Upper lobe of right lung (tissue), 1 donor: ENCODE results near the gene TSPAN7. TPM values are rescaled to one million over a fixed set of nuclear protein-coding genes. Genes with fewer than 3 reads are reported as not detected.

ENCODE experiments used
- ATAC-seq: fragments of 200-7000 bp; cut with Tn5 transposase; one replicate; pipeline ENCODE4 v1.9.1; 2020; ENCODE audit warnings: mild to moderate bottlenecking, moderate library complexity
- DNase-seq: peaks from one replicate; pipeline ENCODE4 v3.0.0-alpha.2; 2020
- H3K27ac ChIP-seq: fragments of 200-600 bp; one replicate; pipeline ENCODE4 v1.8.0; 2022
- H3K27me3 ChIP-seq: fragments of 200-600 bp; one replicate; pipeline ENCODE4 v1.8.0; 2022; ENCODE audit warnings: mild to moderate bottlenecking
- H3K36me3 ChIP-seq: fragments of 200-600 bp; one replicate; pipeline ENCODE4 v1.8.0; 2022
- H3K4me1 ChIP-seq: fragments of 200-600 bp; one replicate; pipeline ENCODE4 v1.8.0; 2022
- H3K4me3 ChIP-seq: fragments of 200-600 bp; one replicate; pipeline ENCODE4 v1.8.0; 2022; ENCODE audit warnings: mild to moderate bottlenecking
- H3K9me3 ChIP-seq: fragments of 200-600 bp; one replicate; pipeline ENCODE4 v1.8.0; 2022
- intact Hi-C: fragments of 100-400 bp; cut with DNase I; formaldehyde crosslinking; loops from one replicate; pipeline ENCODE4 v1.11.0; 2022
- total RNA-seq: library from RNA; stranded (reverse); fragmentation: NEBNext Ultra II Directional; extraction: Animal tissue kit (Norgen Biotek cat#: 25700); gene quantifications from one replicate; pipeline ENCODE4 v1.2.1, GENCODE V29; 2021
- TF ChIP-seq, protein P1 (sequence below): fragments of 200-600 bp; IDR thresholded peaks from one replicate; pipeline ENCODE4 v1.8.0; 2022; ENCODE audit warnings: antibody characterized with exemption
- donor health status: DM: no; HTN: yes; CAD: no; lungs with severe emphysema.

The TSPAN7 gene
- total RNA-seq, 1 donor from 2014 or later, result 74.8 TPM

DNA sequence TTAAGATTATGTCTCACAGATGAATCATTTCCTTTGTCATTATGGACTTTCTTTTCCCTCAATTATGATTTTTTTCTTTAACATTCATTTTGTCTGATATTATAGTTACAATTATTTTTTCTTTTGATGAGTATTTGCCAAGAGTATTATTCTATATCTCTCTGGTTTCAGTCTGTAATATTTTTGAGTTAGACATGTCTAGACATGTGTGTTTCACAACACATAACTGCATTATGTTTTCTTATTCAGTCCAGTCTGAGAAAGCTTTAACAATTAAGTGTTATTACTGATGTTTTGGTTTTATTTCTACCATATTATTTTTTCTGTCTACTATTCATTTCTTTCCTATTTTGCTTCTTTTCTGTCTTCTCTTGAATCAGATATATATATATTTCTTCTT lies 131.6 kb downstream of the TSPAN7 start:
- H3K4me1 ChIP-seq, result no peaks in the 10 kb centered on the region
- no peak overlapping the region for H3K27ac ChIP-seq
- intact Hi-C loops, result no loop called here
- ATAC-seq, result no peak
- H3K27me3 ChIP-seq, result no peaks in the 10 kb centered on the region
- no peak for DNase-seq
- TF ChIP-seq, protein P1, sequence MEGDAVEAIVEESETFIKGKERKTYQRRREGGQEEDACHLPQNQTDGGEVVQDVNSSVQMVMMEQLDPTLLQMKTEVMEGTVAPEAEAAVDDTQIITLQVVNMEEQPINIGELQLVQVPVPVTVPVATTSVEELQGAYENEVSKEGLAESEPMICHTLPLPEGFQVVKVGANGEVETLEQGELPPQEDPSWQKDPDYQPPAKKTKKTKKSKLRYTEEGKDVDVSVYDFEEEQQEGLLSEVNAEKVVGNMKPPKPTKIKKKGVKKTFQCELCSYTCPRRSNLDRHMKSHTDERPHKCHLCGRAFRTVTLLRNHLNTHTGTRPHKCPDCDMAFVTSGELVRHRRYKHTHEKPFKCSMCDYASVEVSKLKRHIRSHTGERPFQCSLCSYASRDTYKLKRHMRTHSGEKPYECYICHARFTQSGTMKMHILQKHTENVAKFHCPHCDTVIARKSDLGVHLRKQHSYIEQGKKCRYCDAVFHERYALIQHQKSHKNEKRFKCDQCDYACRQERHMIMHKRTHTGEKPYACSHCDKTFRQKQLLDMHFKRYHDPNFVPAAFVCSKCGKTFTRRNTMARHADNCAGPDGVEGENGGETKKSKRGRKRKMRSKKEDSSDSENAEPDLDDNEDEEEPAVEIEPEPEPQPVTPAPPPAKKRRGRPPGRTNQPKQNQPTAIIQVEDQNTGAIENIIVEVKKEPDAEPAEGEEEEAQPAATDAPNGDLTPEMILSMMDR, result no peak
- no peaks in the 10 kb centered on the region for H3K9me3 ChIP-seq
- no peaks in the 10 kb centered on the region for H3K36me3 ChIP-seq
- no peak overlapping the region for H3K4me3 ChIP-seq

DNA sequence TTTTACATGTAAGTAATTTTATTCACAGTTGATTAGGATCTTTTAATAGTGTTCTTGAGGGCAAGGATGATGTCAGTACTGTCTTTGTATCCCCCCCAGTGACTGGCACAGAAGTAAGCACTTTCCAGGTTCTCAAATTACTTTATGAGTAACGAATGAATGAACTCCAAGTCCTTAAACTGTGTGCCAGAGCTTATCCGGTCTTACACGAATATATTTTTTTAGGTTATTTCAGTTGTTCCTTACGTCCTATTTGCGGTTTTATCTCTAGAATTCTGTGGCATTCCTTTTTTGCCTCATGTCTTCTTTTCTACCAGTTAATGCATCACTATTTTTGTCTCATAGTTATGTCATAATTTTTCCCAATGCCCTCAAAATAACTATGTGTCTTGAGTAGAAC lies 133.1 kb downstream of the TSPAN7 start:
- Histone ChIP-seq H3K27me3 (no peaks in the 10 kb centered on the region), H3K9me3 (no peaks in the 10 kb centered on the region), H3K36me3 (no peaks in the 10 kb centered on the region), H3K4me3 (no peak overlapping the region), H3K4me1 (no peaks in the 10 kb centered on the region), H3K27ac (no peak overlapping the region)
- intact Hi-C loops, result no loop called here
- DNase-seq, result no peak
- ATAC-seq, result no peak
- TF ChIP-seq, protein P1, result no peak

DNA sequence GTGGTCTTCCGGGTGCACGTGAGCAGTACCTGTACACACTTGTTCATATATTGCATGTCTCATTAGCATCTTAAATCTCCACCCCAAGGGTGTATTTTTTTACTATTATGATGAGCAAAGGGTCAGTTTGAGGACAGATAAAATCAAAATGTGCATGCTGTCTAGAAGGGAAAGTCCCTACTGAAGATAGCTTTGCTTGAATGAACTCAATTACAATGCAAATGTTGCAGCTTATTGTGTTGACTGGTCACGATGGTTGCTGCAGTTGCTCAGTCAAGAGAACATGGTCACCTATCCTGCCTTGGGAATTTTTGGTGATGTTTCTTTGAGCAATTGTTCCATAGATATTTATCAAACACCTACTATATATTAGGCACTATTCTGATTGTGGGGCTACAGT lies 136.1 kb downstream of the TSPAN7 start:
- Histone ChIP-seq H3K4me3 (no peak overlapping the region), H3K27me3 (no peaks in the 10 kb centered on the region), H3K9me3 (no peaks in the 10 kb centered on the region), H3K36me3 (no peaks in the 10 kb centered on the region), H3K4me1 (no peaks in the 10 kb centered on the region), H3K27ac (no peak overlapping the region)
- no peak for ATAC-seq
- intact Hi-C loops, result no loop called here
- no peak for DNase-seq
- TF ChIP-seq, protein P1, result no peak

DNA sequence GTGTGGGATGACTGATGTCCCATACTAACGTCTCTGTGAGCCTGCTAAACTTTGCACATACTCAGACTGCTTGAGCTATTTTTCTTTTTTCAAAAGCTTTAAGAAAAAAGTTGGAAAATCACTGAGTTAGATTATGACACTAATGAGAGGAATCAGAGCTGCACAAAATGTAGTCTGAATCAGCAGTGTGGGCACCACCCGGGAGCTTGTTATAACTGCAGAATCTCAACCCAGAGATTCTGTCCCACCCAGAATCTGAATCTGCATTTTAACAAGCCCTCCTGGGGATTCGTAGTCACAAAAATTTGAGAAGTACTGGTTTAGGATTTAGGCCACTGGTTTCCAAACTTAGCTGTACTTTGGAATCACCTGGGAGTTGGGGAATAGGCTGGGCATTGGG lies 137.8 kb downstream of the TSPAN7 start:
- Histone ChIP-seq H3K36me3 (no peaks in the 10 kb centered on the region), H3K4me3 (no peak overlapping the region), H3K27me3 (no peaks in the 10 kb centered on the region), H3K4me1 (no peaks in the 10 kb centered on the region), H3K9me3 (no peaks in the 10 kb centered on the region), H3K27ac (no peak overlapping the region)
- TF ChIP-seq, protein P1, result no peak
- DNase-seq (no peak), ATAC-seq (no peak)
- intact Hi-C loops, result no loop called here

DNA sequence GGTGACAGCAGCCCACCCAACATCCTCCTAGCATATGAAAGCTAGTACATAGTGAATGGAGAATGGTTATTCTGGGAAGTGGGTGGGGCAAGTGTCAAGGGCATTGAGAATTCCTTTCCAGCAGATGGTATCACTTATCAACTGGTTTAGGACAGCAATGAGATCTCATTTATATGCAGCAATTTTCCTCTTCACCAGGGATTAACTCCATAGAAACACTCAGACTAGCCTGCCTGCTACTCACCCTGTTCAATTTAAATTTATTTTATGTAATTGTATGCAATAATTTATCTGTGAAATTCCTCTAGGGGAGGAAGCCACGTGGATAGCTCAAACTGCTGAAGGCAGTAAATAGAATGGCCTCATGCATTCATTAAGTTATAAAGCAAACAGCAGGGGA lies 138.4 kb downstream of the TSPAN7 start:
- Histone ChIP-seq H3K27ac (no peak overlapping the region), H3K4me3 (no peak overlapping the region), H3K9me3 (no peaks in the 10 kb centered on the region), H3K4me1 (no peaks in the 10 kb centered on the region), H3K36me3 (no peaks in the 10 kb centered on the region), H3K27me3 (no peaks in the 10 kb centered on the region)
- TF ChIP-seq, protein P1, result no peak
- ATAC-seq, result no peak
- intact Hi-C loops, result no loop called here
- DNase-seq, result no peak

DNA sequence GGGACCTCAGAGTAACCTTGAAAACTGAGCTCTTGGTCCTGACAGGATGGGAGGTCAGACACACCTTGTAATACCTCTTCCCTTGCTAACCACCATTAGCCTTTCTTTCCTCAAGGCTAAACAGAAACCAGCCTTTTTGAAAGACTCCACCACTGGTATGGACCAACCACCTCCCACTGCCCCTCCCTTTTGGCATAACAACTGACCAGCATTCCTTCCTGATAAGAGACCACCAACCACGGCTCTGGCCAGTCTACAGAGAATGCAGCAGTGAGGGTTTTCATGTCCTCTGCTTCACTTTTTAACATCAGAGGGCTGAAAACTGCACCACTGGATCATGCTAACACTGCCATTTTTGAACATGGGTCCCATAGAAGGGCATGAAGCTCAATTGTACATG lies 139.7 kb downstream of the TSPAN7 start:
- Histone ChIP-seq H3K4me1 (no peaks in the 10 kb centered on the region), H3K27me3 (no peaks in the 10 kb centered on the region), H3K27ac (no peak overlapping the region), H3K9me3 (no peaks in the 10 kb centered on the region), H3K4me3 (no peak overlapping the region), H3K36me3 (no peaks in the 10 kb centered on the region)
- intact Hi-C loops, result no loop called here
- DNase-seq (no peak), ATAC-seq (no peak)
- TF ChIP-seq, protein P1, result no peak
